Right renal pelvis (tissue), 4 donors: ENCODE results near the gene ATG4D. TPM values are rescaled to one million over a fixed set of nuclear protein-coding genes. Genes with fewer than 3 reads are reported as not detected.
"Not testable (repeated sequence)": the region's sequence is repeated elsewhere in the genome, so short reads cannot be mapped to it uniquely, and the experiment has no call there.

Experiments used
- DNase-seq, 4 donors: peaks; one replicate each; pipeline ENCODE4 v3.0.0-alpha.2; 2013; ENCODE audit warnings: low read depth in 4 of 4, low spot score in 3 of 4, missing footprints in 1 of 4
- polyA plus RNA-seq, 4 donors: library from polyadenylated mRNA; unstranded; fragments of 120-200 nt; gene quantifications; one replicate each; pipeline ENCODE4 v1.2.1, GENCODE V29; 2013; ENCODE audit not compliant: insufficient read length in 4 of 4

The ATG4D gene
- polyA plus RNA-seq, 4 donors, result 30.2 to 39.2 (median 35.0) TPM

DNA sequence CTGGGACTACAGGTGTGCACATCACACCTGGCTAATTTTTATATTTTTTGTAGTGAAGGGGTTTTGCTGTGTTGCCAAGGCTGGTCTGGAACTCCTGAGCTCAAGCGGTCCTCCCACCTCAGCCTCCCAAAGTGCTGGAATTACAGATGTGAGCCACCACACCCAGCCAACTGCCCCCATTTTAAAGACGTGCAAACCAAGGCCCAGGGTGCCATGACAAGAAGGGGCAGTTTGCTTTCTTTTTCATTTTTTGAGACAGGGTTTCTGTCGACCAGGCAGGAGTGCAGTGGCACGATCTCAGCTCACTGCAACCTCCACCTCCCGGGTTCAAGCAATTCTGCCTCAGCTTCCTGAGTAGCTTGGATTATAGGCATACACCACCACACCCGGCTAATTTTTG is 30.1 kb downstream of the ATG4D start:
- DNase-seq, result not testable (repeated sequence)

DNA sequence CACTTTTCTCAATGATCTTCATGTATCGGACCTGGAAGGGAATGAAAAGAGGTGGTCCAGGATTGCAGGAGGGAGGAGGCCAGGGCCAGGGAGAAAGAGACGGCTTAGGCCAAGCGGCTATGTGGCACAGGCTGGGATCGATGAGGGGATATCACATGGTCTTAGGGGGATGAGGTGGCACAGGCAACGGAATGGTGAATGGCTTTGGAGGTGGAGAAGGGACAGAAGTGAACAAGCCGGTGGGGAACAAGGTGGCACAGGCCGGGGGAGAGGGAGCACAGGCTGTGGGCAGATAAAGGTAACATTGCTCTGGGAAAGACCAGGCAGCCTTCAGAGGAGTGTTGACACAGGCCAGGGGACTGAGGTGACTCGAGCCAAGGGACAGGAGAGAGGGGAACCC is 30.8 kb downstream of the ATG4D start:
- no peak for DNase-seq

DNA sequence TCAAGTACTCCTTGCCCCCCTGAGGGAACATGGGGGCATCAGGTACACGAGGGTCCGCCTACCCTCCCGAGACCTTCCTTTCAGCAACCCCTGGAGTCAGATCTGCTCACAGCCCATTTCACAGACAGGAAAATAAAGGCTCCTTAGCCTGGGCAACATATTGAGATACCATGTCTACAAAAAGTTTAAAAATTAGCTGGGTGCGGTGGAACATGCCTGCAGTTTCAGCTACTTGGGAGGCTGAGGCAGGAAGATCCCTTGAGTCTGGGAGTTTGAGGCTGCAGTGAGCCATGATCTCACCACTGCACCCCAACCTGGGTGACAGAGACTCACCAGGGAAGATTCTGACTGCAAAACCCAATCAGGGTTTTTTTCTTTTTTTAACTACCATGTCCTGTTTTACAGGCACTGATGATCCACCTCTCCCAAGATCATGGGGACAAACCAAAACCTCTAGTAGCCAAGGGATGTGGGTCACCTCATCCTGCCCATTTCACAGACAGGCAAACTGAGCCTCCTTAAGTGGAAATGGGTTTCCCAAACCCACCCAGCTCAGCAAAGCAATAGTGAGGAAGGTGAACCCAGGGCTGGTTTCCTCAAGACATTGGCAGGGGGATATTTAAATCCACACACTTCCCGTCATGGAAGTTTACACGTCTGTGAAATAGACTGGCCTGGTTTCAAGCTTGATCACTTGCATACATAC is 31.5 kb downstream of the ATG4D start:
- no peak for DNase-seq

DNA sequence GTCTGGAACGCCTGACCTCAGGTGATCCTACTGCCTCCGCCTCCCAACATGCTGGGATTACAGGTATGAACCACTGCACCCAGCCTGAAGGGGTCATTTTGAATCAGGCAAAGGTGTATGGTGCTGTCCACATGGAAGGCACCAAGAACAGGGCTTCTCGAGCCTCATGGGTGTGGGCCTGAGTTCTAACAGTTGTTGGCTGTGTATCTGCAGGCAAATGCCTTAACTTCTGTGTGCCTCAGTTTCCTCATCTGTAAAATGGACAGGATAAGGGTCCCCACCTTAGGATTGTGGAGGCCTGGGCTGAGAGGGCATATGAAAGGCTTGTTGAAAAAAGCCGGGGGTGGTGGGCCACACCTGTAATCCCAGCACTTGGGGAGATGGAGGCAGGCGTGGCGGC is 34.2 kb downstream of the ATG4D start:
- DNase-seq, result no peak

- peak in 1 of 4 donors; percentile 88 for DNase-seq
These were observed 37.4 kb downstream of the ATG4D start for GRCh38 chr19:10580979-10581631.

DNA sequence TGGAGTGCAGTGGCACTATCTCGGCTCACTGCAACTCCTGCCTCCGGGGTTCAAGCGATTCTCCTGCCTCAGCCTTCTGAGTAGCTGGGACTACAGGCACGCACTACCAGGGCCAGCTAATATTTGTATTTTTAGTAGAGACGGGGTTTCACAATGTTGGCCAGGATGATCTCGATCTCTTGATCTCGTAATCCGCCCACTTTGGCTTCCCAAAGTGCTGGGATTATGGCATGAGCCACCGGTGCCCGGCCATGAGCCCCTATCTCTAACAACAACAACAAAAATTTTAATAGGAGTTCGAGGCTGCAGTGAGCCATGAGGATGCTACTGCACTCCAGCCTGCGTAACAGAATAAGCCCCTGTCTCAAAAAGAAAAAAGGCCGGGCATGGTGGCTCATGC is 38.4 kb downstream of the ATG4D start:
- DNase-seq, result no peak

- no peak for DNase-seq
These were observed 39.5 kb downstream of the ATG4D start for GRCh38 chr19:10583036-10583776.

- no peak for DNase-seq
These were observed 42.7 kb downstream of the ATG4D start for GRCh38 chr19:10586396-10586795.

- DNase-seq, result no peak
These were observed 43.5 kb downstream of the ATG4D start, which contains the start of gene AP1M2 for GRCh38 chr19:10587022-10587838. AP1M2 (minus strand) TSS chr19:10587312; CDS start chr19:10587231, 81 bp downstream.

DNA sequence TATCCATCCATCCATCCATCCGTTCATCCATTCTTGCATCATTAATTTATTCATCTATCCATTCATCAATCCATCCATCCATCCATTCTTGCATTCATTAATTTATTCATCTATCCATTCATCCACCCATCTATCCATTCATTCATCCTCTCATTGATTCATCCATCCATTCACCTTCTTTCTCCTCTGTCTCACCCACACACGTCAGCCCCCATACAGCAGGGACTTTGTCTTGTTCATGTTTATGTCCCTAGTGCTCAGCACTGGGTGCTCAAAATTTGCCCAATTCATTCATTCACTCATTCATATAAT is 44.1 kb downstream of the ATG4D start:
- DNase-seq, result no peak

GRCh38 chr19:10593148-10593547 is 49.4 kb downstream of the ATG4D start:
- DNase-seq, result no peak

DNA sequence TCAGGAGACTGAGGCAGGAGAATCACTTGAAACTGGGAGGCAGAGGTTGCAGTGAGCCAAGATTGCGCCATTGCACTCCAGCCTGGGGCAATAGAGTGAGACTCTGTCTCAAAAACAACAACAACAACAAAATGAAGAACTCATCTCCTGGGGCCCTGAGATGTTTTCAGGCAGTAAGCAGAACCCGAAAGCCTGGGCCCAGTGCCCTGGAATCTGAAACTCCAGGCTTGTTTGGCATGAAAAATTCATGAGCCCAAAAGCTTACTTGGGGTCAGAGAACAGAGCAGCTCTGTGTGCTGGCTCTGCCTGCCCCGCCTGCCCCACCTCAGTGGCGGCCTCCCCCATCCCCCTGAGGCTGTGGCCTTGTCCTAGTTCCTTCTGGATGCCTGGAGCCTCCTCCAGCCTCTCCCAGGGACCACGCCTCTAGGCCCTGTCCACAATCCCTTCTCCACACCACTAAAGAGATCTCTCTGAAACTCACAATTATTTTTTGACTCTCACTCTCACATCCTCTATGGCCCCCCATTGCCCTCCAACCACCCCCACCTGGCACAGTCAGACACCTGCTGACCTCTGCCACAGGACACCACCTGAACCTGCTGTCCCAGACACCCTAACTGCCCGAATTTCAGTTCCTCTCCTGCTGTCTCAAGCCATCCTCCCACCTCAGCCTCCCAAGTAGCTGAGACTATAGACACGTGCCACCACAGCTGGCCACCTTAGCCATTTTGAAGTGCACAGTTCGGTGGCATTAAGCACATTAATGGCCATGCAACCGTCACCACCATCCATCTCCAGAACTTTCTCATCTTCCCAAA is 50.3 kb downstream of the ATG4D start:
- no peak for DNase-seq

- no peak for DNase-seq
These were observed 56.4 kb downstream of the ATG4D start for GRCh38 chr19:10600149-10600548.

- no peak for DNase-seq
These were observed 58.3 kb downstream of the ATG4D start for GRCh38 chr19:10601999-10602329.

DNA sequence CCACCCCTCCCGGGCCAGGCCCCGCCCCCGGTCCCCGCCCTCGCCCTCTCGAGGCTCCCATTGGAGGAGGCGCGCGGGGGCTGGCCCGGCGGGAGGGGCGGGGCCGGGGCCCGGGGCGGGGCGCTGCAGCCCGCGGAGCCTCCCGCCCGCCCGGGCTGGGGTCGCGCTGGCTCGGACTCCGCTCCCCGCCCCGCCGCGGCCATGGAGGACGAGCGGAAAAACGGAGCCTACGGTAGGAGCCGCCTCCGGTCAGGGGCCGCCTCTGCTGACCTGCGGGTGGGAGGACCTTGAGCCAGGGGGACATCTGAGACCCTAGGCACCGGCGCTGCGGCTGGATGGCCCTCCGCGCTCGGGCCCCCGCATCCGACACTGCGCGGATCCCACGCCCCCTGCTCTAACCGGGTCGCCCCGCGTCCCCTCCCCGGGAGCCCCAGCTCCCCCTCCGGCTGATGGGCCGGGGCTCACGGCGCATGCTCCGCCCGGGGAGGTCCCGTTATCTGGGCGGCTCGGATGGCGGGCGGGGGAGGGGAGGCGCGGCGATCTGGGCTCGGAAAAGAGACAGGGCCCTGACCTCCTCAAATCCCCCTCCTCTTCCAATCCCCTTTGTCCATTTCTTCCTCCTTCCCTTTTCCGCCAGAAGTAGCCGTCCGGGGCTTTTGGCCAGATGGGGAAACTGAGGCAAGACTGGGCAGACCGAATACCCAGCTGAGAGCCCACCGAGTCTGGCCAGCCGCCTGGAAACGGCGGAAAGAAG is 58.8 kb downstream of the ATG4D start:
- peak in 3 of 4 donors; percentile 48 to 62 (median 52) for DNase-seq
